IPS-18c (cell line): ENCODE data around the gene TDRKH.

Source experiments
- H3K4me3 ChIP-seq: 2 replicates; pipeline ENCODE4 v1.7.0; 2013; ENCODE audit warnings: low read depth, mild to moderate bottlenecking, low read length, moderate library complexity; ENCODE audit not compliant: insufficient read depth
- H3K9me3 ChIP-seq: one replicate; pipeline ENCODE4 v1.6.1; 2013; ENCODE audit warnings: mild to moderate bottlenecking, low read length, moderate library complexity; ENCODE audit not compliant: control insufficient read depth, insufficient read depth

The TDRKH gene

DNA sequence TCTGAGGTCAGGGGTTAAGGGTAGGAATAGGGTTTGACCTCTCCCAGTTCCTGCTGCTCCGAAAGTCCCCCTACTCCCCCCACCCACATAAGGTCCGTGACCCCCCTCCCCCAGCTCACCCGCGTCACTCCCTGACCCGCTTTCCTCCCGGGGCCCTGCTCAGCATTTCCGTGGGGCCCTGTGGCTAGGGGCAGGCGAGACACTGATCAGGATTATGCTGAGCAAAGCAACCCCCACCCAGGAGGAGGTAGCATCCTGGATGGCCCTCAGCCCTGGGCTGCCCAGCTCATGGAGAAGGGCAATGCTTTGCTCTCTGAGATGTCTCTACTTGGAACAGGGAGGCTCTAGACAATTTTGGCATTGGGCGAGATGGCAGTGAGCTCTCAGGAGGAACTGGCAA is 37.6 kb upstream of the TDRKH start:
- no peak overlapping the region for H3K4me3 ChIP-seq
- H3K9me3 ChIP-seq = no peaks in the 10 kb centered on the region

DNA sequence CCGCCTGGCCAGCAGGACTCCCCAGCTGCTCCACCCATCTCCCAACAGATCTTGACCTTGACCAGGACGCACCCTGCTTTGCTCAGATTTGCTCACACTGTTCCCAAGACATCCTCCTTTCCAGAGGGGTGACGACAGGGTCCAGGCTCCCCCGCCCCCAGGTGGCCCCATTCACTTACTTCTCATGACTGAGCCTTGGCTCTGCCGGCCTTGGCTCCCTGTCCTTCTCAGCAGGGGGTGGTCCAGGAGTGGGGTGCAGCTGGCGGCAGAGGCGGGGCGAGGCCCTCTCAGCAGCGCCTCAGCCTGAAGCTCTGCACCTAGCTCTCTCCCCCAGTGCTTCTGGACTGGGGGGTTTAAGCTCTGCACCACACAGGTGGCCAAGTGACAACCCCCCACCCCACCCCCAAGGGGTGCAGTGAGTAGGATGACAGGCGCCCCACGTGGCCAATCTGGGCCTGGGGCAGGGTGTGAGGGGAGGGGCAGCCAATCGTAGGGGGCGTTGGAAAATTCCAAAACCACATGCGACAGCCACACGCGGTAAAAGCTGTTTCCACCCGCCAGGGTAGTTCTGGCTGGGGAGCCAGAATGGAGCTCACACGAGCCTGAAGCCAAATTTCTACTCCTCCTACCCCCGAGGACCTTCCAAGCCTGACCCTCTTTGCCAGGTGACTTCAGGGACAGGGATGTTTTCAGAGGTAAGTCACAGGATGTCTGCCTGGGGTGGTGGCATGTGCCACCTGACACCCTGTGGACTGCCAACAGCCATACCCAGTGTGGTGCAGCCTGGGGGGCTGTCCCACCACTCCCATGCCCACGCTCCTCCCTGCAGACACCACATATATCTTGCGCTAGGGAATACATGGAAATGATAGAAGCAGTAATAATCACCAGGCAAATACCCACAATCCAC is 35.7 kb upstream of the TDRKH start:
- Histone ChIP-seq H3K9me3 (no peaks in the 10 kb centered on the region), H3K4me3 (peak overlapping the region; percentile 11; the same call in 1 of the 2 replicates)

DNA sequence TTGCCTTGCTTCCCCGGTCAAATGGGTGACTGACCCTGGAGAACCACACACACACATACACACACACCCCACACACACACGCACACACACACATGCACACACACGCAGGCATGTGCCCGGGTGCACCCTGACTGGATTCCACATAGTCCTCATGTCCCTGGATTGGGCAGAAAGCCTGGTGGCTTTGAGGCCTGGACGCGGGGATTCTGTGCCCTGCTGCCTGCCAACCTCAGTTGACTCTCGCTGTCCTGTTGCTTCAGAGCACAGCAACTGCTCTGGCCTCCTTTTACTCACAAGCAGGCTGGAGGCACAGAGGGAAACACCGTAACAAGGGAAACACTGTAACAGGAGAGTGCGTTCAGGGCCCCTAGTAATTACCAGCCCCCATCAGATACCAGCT is 34.9 kb upstream of the TDRKH start:
- no peaks in the 10 kb centered on the region for H3K9me3 ChIP-seq
- no peak overlapping the region; the same call in 1 of the 2 replicates for H3K4me3 ChIP-seq

DNA sequence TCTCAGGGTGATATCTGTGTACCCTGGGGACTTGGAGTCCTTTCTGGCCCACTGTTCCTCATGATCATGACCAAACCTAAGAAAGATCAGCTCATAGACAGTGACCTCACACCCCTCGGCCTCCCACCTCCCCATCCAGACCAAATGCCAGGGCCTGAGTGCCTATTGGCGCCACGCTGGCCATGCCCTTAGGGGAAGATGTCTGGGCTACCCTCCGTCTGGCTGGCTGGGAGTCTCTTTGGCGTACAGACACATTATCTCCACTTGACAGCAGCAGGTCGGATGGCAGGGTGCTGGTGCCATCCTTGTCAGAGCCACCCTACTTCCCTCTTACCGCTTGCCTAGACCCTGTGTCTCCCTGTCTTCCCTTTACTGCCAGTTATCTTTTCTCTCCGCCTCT is 32.9 kb upstream of the TDRKH start:
- H3K9me3 ChIP-seq = peaks cover 2% of the 10 kb centered on the region

DNA sequence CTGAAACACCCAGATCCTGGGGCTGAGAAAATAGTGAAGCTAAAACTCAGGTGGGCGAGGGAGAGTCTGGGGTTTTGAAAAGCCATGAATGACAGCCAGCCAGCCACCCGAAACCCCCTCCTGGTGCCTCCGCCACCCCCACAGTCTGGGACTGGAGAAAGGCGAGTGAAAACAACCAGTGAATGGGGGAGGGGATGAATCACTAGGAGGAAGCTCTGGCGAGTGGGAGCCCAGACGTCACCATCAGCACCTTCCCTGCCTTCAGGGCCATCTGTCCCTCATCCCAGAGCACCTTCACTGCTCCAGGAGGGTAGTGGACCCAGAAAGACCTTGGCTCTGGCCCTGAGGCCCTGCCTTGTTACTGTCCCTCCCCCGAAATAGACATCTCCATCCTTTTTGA is 32.1 kb upstream of the TDRKH start:
- H3K4me3 ChIP-seq = no peak overlapping the region
- H3K9me3 ChIP-seq = peaks cover 2% of the 10 kb centered on the region

More for the DNA sequence above, 32.9 kb upstream of the TDRKH start:
- H3K4me3 ChIP-seq = no peak overlapping the region

DNA sequence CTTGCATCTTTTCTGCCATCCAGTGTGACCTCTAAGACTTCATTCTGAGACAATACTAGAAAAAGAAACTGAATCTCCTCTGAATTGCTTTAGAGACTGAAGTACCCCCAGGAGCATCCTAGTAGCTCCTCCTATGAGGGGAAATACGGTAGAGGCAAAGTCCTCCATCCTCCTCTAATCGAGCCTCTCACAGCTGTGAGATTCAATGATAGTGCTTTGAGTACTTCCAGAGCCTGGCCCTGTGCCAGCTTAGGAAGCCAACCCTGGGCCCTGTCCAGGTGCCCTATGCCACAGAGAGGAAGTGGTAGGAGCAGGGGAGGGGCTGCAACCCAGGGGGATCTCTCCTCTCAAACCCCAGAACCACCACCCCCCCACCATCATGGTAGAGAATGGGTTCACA is 30.6 kb upstream of the TDRKH start:
- H3K9me3 ChIP-seq = peaks cover 2% of the 10 kb centered on the region
- no peak overlapping the region for H3K4me3 ChIP-seq

DNA sequence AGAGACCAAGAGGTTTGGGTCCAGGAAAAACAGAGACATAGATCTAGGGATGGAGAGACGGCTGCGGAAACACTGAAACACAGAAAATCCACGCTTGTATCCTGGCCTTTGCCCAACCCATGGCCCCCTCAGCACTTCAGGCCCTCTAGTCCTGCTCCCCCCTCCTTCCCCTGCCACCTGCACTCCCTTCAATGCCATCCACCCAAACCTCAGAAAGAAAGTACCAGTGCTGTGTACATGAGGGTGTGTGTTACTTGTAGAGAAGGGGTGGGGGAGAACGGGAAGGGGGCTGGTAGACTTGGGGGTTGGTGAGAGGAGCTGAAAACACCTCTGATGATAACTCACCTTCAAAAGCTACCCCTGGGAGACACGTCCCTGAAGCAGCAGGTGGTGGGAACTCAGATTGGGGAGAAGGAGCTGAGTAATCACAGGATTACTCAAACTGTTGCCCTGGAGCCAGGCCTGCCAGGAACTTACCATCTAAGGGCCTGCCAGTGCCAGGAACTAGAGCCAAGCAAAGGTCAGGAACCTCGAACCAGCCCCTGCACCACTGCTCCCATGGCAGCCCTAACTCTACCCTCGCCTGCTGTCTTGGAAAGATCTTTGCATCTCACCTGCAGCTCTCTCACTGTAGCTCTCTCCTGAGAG is 29.8 kb upstream of the TDRKH start:
- H3K9me3 ChIP-seq = peaks cover 2% of the 10 kb centered on the region
- H3K4me3 ChIP-seq = no peak overlapping the region

DNA sequence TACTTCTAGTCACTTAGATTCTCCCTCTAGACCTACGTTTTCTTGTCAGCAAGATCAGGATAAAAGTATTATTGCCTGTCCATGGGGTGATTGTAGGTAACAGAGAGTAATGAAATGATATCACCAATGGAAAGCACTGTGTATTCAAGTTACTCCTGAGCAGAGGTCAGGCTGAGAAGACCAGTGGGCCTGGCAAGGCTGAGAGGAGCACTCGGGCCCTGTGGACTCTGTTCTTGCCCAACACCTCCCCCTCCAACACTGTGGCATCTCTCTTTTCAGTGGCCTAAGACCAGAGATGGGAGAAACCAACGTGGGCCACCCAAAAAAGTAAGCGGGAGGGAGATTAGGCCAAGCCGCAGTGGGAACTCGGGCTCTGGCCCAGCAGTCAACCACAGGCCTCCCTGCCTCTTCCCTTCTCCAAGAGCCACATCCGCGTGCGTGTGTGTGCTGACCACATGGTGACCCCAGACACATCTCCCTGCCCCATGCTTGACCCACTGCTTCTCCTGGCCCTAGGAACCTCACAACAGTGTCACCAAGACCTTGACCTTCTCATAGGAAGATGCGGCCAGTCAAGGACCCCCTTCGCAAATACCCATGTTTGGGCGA is 29.0 kb upstream of the TDRKH start:
- H3K9me3 ChIP-seq = peaks cover 2% of the 10 kb centered on the region
- no peak overlapping the region for H3K4me3 ChIP-seq

DNA sequence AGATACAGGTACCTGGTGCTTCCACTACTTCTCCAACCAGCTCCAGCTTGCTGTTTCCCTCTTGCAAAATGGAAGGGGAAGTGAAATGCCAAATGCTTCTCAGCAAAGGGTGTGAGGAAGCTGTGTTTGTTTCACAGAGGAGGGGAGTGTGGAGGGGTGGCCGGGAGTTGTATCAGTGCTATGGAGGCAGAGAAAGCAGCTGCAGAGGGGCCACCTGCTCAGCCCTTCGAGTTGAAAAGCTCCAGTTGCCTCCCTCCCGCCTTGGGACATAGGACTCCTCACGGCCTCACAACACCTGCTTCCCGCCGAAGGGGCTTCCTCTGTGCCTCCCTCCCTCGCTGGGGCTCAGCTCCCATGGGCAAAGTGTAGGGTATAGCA is 27.0 kb upstream of the TDRKH start:
- Histone ChIP-seq H3K4me3 (no peak overlapping the region; the same call in 1 of the 2 replicates), H3K9me3 (peaks cover 2% of the 10 kb centered on the region)

DNA sequence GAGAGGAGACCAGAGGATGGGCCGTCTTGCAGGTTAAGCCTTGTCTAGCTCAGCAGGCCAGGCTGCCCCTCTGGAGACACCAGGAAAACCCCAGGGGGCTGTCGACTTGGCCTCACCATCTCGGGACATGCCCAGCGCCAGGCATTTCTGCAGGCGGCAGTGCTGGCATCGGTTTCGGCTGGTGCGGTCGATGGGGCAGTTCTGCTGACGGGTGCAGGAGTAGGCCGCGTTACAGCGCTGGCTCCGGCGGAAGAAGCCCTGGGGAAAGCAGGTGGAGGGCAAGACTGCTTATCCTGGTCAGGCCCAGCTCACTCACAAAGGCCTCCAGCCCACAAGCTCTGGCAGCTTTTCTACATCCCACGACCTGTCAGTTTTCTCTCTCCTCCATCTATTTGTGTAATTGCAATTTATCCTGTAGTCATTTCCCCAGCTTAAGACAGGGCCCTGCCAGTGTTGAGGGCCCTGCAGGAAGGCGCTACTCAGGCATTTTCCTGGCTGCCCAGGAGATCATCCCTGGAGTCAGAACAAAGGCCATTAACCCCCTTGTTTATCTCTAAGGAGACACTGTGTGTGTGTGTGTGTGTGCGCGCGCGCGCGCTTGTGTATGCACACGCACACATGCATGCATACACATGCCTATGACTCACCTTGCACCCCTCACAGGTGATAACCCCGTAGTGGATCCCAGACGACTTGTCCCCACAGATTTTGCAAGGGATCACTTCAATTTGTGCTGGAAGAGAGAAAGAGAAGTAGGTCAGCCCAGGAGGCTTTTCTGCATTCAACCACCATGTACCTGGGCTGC is 26.4 kb upstream of the TDRKH start:
- Histone ChIP-seq H3K9me3 (peaks cover 2% of the 10 kb centered on the region), H3K4me3 (no peak overlapping the region)

DNA sequence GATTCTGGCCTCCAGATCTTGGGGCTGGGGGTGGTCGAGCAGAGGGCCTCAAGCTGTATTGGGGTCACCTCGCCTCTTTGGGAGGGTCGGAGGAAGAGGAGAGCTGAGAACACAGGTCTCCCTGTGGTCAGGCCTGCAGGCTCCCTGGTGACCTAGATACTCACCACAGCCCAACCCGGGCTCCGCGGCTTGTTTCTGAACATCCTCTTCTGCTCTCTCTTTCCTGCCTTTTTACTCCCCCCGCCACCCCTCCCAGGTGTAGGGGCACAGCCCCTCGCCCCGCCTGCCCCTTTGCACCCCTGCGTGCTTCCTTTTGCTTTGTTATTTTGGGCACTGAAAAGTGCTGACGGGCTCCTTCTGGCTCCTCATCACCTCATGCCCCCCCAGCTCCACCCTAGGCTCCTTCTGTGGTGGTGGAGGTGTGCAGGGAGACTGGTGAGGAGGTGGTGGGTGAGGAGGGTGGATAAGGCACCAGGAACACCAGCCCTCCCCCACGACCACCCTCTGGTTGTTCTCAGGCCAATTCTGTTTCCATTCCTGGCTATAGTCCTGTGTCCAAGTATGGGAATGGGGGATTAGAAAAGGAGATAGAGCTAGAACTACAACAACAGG is 25.5 kb upstream of the TDRKH start:
- Histone ChIP-seq H3K9me3 (peaks cover 2% of the 10 kb centered on the region), H3K4me3 (no peak overlapping the region)

DNA sequence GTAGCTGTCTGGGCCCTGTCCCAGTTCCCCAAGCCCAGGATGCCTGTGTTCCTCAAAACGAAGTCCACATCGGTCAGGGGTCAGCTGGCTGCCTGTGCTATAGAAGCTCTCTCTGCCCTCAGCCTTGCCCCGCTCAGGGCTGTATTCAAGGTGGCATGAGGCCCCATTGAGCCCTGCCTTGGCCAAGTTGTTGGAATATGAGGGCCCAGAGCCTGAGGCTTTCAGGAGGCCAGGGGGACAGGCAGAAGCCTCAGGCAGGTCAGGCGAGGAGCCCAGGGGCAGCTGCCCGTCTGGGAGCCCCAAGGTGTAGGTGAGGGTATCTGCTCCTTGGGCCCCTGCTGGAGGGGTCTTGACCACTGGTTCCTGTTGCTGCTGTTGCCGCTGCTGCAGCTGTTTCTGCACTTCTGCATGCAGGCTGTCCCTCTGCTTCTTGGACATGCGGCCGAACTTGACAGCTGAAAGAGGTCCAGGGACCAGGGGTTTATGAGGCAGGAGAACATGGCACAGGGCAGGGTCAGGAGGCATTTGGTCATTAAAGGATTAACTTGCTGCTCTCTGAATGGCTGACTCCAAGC is 24.8 kb upstream of the TDRKH start:
- no peak overlapping the region for H3K4me3 ChIP-seq
- peaks cover 2% of the 10 kb centered on the region for H3K9me3 ChIP-seq

DNA sequence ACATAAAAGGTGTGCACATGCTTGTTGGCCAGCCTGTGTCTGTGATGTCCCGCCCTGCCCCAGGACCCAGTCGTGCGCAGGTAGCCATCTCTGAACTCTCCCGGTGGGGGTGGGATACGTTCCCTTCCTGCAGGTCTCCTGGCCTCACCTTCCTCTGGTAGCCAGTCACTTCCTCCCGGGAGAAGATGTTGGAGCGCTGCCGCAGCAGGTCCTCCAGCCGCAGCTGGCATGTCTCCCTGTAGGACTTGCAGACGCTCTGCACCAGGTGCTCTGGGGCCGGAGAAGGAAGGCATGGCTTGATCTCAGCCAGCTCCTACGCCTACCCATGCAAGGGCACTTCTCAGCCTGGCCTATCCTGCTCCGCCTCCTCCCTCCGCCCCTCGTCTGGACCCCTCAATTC is 24.1 kb upstream of the TDRKH start:
- H3K4me3 ChIP-seq = no peak overlapping the region
- no peaks in the 10 kb centered on the region for H3K9me3 ChIP-seq

DNA sequence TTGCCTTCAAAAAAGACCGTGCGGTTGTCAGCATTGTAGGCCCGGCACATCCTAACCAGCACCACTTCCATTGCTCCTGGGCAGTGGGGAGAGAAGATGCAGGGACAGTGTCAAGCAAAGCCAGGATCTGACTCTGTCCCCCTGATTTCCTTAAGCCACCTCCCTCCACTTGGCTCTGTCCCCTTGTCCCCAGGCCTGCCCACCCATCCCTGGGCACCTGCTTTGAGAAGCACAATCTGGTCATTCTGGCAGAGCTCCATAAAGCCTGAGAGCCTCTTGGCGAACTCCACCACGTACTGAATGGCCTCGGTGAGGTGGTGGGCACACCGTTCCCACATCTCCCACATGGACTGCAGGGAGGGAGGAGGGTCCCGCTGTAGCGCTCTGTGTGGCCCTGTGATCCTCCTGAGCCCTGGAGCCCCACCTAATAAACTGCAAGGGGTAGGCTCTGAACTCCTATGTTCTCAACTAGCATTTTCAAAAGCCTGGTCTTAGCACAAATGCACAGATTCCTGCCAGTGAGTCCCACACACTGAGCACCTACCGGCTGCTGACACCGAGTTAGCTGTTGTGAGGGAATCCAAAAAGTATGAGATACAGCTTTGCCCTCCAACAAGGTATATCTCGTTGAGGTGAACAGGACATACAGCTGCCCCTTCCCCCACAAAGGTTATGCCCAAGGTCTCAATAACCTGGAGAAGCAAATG is 23.1 kb upstream of the TDRKH start:
- Histone ChIP-seq H3K4me3 (no peak overlapping the region), H3K9me3 (no peaks in the 10 kb centered on the region)

DNA sequence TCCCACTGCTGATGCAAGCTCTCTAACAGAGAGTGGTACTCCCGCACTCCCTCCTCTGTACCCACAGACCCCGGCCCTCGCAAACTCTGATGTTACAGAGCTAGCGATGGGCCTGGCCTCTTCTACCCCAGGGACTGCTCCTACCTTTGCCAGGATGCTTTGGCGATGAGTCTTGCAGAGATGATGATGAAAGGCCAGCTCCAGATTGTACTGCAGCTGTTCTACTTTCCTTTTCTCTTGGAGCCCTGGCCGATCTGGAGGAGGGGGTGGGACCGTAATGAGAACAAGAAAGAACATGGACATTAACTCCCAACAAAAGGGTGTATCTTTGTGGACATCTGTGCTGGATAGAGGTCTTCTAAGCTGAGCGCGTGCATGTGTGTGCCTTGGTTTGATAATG is 20.9 kb upstream of the TDRKH start:
- Histone ChIP-seq H3K9me3 (peaks cover 3% of the 10 kb centered on the region), H3K4me3 (no peak overlapping the region)

DNA sequence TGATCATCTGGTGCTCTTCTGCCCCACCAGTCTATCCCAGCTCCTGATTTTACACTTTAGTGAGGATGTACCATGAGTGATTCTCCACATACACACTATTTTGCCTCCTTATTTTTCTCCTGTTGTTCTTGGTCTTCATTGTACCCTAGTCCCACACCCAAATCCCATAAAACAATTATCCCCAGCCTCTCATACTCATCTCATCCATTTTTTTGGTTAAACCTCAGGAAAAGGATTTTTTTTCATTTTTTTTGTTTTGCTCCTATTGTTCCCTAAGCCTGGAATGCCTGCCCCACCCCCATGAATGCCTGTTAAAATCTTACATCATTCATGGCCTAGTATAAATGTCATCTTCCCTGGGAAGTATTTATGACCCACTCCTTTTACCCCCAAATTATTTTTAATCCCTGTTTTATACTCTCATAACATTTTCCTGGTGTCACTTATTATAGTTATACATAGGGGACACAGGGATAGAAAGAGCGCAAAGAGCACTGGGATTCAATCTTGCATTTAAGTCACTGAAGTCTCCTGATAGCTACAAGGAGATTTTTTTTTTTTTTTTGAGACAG is 19.8 kb upstream of the TDRKH start:
- H3K9me3 ChIP-seq = peaks cover 3% of the 10 kb centered on the region
- H3K4me3 ChIP-seq = no peak overlapping the region
